Measurements from ENCODE around the gene CWC15.
A peak's percentile ranks its signal among the peaks of the same experiment; 100 is the strongest.

Gene CWC15

GRCh38 chr11:94954753-94955152 is 18.6 kb downstream of the CWC15 start:
- H3K27ac ChIP-seq = no peak overlapping the region
- TF ChIP-seq, protein P1, sequence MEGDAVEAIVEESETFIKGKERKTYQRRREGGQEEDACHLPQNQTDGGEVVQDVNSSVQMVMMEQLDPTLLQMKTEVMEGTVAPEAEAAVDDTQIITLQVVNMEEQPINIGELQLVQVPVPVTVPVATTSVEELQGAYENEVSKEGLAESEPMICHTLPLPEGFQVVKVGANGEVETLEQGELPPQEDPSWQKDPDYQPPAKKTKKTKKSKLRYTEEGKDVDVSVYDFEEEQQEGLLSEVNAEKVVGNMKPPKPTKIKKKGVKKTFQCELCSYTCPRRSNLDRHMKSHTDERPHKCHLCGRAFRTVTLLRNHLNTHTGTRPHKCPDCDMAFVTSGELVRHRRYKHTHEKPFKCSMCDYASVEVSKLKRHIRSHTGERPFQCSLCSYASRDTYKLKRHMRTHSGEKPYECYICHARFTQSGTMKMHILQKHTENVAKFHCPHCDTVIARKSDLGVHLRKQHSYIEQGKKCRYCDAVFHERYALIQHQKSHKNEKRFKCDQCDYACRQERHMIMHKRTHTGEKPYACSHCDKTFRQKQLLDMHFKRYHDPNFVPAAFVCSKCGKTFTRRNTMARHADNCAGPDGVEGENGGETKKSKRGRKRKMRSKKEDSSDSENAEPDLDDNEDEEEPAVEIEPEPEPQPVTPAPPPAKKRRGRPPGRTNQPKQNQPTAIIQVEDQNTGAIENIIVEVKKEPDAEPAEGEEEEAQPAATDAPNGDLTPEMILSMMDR (conservative IDR thresholded peaks at IDR 0.05) = no peak

- no peak overlapping the region for H3K27ac ChIP-seq
- TF ChIP-seq, protein P1 (conservative IDR thresholded peaks at IDR 0.05) = no peak
Measured at GRCh38 chr11:94948070-94948617, 25.2 kb downstream of the CWC15 start.

DNA sequence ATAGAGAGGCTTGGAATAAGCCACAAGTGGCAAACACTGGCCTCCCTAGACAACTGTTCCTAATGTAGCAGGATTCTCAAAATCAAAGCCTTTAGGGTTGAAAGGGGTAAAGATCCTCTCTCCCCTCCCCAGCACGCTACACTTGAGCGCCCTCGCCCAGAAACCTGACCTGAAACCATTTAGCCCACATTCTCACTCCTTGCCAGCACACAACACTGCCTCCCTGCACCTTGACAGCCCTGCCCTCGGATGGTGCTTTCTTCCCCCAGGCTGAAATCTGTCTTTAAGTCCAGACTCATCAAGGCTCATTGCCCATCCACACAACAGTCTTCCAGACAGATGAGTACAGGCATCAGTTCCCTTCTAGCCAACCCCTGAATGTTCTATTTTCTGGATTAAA is 26.5 kb downstream of the CWC15 start:
- no peak overlapping the region for H3K27ac ChIP-seq
- TF ChIP-seq, protein P1 (conservative IDR thresholded peaks at IDR 0.05) = no peak

GRCh38 chr11:94941131-94941530 is 32.2 kb downstream of the CWC15 start:
- TF ChIP-seq, protein P1 (conservative IDR thresholded peaks at IDR 0.05) = no peak
- no peak overlapping the region for H3K27ac ChIP-seq

GRCh38 chr11:94939346-94939745 is 34.0 kb downstream of the CWC15 start:
- TF ChIP-seq, protein P1 (conservative IDR thresholded peaks at IDR 0.05) = no peak
- H3K27ac ChIP-seq = peak overlapping the region; percentile 63

- H3K27ac ChIP-seq = peak overlapping the region; percentile 63
Measured at GRCh38 chr11:94938095-94939055, 35.0 kb downstream of the CWC15 start.

GRCh38 chr11:94934846-94935245 is 38.5 kb downstream of the CWC15 start:
- no peak overlapping the region for H3K27ac ChIP-seq
- TF ChIP-seq, protein P1 (conservative IDR thresholded peaks at IDR 0.05) = no peak

More at GRCh38 chr11:94938095-94939055, 35.0 kb downstream of the CWC15 start:
- TF ChIP-seq, protein P1 (conservative IDR thresholded peaks at IDR 0.05) = no peak

Measured in VCaP (cell line).